Stomach (tissue), 9 donors: Measurements from ENCODE around the gene SELENOF. TPM values are rescaled to one million over a fixed set of nuclear protein-coding genes. Genes with fewer than 3 reads are reported as not detected.

ENCODE experiments used
- DNase-seq, 2 donors: peaks; one replicate each; pipeline versions ENCODE4 v3.0.0 to v3.0.0-alpha.2; 2013 to 2019
- H3K27ac ChIP-seq, 5 donors: fragments of 200-600 bp in 4 of 5; sonication (generic) in 4 of 5; one replicate each; pipeline ENCODE4 v1.5.1; 2013 to 2019; ENCODE audit warnings: mild to moderate bottlenecking in 1 of 5, moderate library complexity in 1 of 5
- H3K27me3 ChIP-seq, 3 donors: fragments of 200-600 bp; sonication (generic); one replicate each; pipeline ENCODE4 v1.5.1; 2017 to 2019; ENCODE audit warnings: mixed run types in 1 of 3
- H3K36me3 ChIP-seq, 4 donors: fragments of 200-600 bp; sonication (generic); 1 replicate in 3 of 4; 2 replicates in 1 of 4; pipeline ENCODE4 v1.5.1; 2016 to 2019
- H3K4me1 ChIP-seq, 4 donors: fragments of 200-600 bp; sonication (generic); one replicate each; pipeline ENCODE4 v1.5.1; 2016 to 2019
- H3K4me3 ChIP-seq, 4 donors: fragments of 200-600 bp; sonication (generic) in 3 of 4; one replicate each; pipeline ENCODE4 v1.5.1; 2016 to 2019; ENCODE audit warnings: mild to moderate bottlenecking in 1 of 4
- H3K9me3 ChIP-seq, 4 donors: fragments of 200-600 bp; sonication (generic); one replicate each; pipeline ENCODE4 v1.5.1; 2016 to 2019
- EP300 ChIP-seq: sonication (generic); formaldehyde crosslinking; IDR thresholded peaks from one replicate; pipeline ENCODE4 v1.6.1; 2017; ENCODE audit warnings: antibody characterized with exemption
- POLR2A ChIP-seq, 4 donors: fragments of 450-650 bp; IDR thresholded peaks; one replicate each; pipeline ENCODE4 v1.6.1; 2016; ENCODE audit warnings: antibody characterized with exemption in 4 of 4, control low read depth in 2 of 4, mild to moderate bottlenecking in 1 of 4, moderate library complexity in 1 of 4
- POLR2AphosphoS5 ChIP-seq, 3 donors: sonication (generic); formaldehyde crosslinking; IDR thresholded peaks; one replicate each; pipeline ENCODE4 v1.6.1; 2016; ENCODE audit warnings: antibody characterized with exemption in 3 of 3
- WGBS, 5 donors: extraction: QIAGEN DNeasy Blood & Tissue Kit in 3 of 5; methylation state at CpG; one replicate each; pipeline versions ENCODE4 v1.1.5 to v1.1.7; 2013 to 2018; 5-methylcytosine and 5-hydroxymethylcytosine counted together
- intact Hi-C: fragments of 100-400 bp; cut with DNase I; formaldehyde crosslinking; loops from one replicate; pipeline ENCODE4 v1.15.1; 2023; ENCODE audit warnings: low total_unique reads
- polyA plus RNA-seq, 3 donors: library from polyadenylated mRNA; stranded (reverse); fragments of 200-250 nt; gene quantifications; one replicate each; pipeline ENCODE4 v1.2.3, GENCODE V29; 2013
- total RNA-seq, 5 donors: library from RNA; depleted of rRNA; stranded (reverse); fragments of >200 nt; gene quantifications; one replicate each; pipeline versions ENCODE4 v1.1.0 to v1.2.3, GENCODE V29; 2014 to 2016
- TF ChIP-seq, protein P1 (sequence below), 7 experiments: fragments of 450-650 bp in 4 of 7; fragments of 200-600 bp in 3 of 7; sonication (generic) in 3 of 7; IDR thresholded peaks; one replicate each; pipeline ENCODE4 v1.5.1; 2016 to 2019; ENCODE audit warnings: antibody characterized with exemption in 7 of 7, control low read depth in 2 of 7, mild to moderate bottlenecking in 1 of 7
- donor health status: healthy with polysubstance abuse.
- donor health status: Bipolar disorder and iron deficiency.
- donor health status: healthy.

SELENOF gene
- total and polyA plus RNA-seq, 8 donors: 24.9 to 247 (median 82.9) TPM

DNA sequence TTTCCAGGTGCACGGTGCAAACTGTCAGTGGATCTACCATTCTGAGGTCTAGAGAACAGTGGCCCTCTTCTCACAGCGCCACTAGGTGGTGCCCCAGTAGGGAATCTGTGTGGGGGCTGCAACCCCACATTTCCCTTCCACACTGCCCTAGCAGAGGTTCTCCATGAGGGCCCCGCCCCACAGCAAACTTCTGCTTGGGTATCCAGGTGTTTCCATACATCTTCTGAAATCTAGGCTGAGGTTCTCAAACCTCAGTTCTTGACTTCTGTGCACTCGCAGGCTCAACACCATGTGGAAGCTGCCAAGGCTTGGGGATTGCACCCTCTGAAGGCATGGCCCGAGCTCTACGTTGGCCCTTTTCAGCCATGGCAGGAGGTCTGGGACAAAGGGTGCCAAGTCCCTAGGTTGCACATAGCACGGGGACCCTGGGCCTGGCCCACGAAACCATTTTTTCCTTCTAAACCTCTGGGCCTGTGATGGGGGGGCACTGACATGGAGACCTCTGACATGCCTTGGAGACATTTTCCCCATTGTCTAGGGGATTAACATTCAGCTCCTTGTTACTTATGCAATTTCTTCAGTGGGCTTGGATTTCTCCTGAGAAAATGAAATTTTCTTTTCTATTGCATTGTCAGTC is 10.5 kb upstream of the SELENOF start:
- Histone ChIP-seq H3K27ac (no peak overlapping the region), H3K4me3 (no peak overlapping the region), H3K9me3 (peaks cover 0 to 19% (median 7%) of the 10 kb centered on the region in 4 donors), H3K36me3 (no peaks in the 10 kb centered on the region), H3K4me1 (peaks cover 0 to 14% (median 0%) of the 10 kb centered on the region in 4 donors), H3K27me3 (no peaks in the 10 kb centered on the region)
- 95 to 99% (median 97%) methylated on average over 7 to 8 of the region's 8 CpGs for WGBS, 5 donors
- intact Hi-C loops: no loop called here
- DNase-seq: no peak
- TF ChIP-seq POLR2AphosphoS5 (IDR thresholded peaks at IDR 0.05) (no peak), POLR2A (IDR thresholded peaks at IDR 0.05) (no peak), EP300 (no peak)
- TF ChIP-seq, protein P1, sequence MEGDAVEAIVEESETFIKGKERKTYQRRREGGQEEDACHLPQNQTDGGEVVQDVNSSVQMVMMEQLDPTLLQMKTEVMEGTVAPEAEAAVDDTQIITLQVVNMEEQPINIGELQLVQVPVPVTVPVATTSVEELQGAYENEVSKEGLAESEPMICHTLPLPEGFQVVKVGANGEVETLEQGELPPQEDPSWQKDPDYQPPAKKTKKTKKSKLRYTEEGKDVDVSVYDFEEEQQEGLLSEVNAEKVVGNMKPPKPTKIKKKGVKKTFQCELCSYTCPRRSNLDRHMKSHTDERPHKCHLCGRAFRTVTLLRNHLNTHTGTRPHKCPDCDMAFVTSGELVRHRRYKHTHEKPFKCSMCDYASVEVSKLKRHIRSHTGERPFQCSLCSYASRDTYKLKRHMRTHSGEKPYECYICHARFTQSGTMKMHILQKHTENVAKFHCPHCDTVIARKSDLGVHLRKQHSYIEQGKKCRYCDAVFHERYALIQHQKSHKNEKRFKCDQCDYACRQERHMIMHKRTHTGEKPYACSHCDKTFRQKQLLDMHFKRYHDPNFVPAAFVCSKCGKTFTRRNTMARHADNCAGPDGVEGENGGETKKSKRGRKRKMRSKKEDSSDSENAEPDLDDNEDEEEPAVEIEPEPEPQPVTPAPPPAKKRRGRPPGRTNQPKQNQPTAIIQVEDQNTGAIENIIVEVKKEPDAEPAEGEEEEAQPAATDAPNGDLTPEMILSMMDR (IDR thresholded peaks at IDR 0.05): no peak

DNA sequence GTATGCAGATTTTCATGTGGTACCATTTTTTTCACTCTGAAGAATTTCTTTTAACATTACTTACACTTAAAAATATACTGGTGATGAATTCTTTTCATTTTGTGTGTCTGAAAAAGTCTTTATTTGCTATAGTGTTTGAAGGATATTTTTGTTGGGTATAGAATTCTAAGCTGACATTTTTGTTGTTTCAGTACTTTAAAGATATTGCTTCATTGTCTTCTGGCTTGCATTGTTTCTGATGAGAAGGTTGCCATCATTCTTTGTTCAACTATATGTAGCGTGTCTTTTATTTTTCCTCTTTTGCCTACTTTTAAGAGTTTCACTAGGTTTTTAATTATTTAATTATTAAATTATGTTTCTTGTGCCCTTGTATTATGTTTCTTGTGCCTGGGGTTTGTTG is 8.5 kb upstream of the SELENOF start:
- intact Hi-C loops: no loop called here
- Histone ChIP-seq H3K4me1 (peaks cover 0 to 6% (median under 1%) of the 10 kb centered on the region in 4 donors), H3K27ac (no peak overlapping the region), H3K27me3 (no peaks in the 10 kb centered on the region), H3K36me3 (no peaks in the 10 kb centered on the region), H3K4me3 (no peak overlapping the region), H3K9me3 (peaks cover 0 to 19% (median 7%) of the 10 kb centered on the region in 4 donors)
- TF ChIP-seq EP300: no peak
- no peak for TF ChIP-seq POLR2AphosphoS5 (IDR thresholded peaks at IDR 0.05)
- no peak for DNase-seq
- WGBS, 5 donors: 95 to 100% (median 100%) methylated on average over 1 of the region's 1 CpG

DNA sequence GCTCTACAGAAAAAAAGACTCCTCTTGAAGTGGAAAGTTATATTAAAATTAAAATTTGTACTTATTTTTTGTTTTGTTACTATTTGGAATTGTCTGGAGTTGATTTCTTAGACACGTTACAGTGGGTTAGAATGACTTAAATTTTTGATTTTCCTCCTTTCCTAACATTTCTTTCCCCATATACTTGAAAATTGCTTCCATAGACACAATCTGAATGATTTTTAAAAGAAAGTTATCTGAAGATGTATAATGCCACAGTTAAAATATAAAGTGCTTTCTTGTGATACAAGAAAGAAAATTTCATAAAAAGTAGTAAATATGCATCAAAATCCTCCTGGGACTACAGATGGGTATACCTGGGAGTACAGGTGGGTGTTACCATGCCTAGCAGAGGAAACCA is 2.8 kb upstream of the SELENOF start:
- DNase-seq: no peak
- no peak overlapping the region for H3K27ac ChIP-seq
- no peak for TF ChIP-seq POLR2AphosphoS5 (IDR thresholded peaks at IDR 0.05)
- TF ChIP-seq, protein P1 (IDR thresholded peaks at IDR 0.05): no peak
- TF ChIP-seq EP300: no peak
- TF ChIP-seq POLR2A (IDR thresholded peaks at IDR 0.05): no peak
- H3K4me3 ChIP-seq: no peak overlapping the region
- peaks cover 13 to 36% (median 23%) of the 10 kb centered on the region in 4 donors for H3K4me1 ChIP-seq
- no peaks in the 10 kb centered on the region for H3K27me3 ChIP-seq
- H3K36me3 ChIP-seq: no peaks in the 10 kb centered on the region
- 89 to 97% (median 94%) methylated on average over 1 of the region's 1 CpG for WGBS, 5 donors
- intact Hi-C loops: no loop called here
- H3K9me3 ChIP-seq: no peaks in the 10 kb centered on the region

DNA sequence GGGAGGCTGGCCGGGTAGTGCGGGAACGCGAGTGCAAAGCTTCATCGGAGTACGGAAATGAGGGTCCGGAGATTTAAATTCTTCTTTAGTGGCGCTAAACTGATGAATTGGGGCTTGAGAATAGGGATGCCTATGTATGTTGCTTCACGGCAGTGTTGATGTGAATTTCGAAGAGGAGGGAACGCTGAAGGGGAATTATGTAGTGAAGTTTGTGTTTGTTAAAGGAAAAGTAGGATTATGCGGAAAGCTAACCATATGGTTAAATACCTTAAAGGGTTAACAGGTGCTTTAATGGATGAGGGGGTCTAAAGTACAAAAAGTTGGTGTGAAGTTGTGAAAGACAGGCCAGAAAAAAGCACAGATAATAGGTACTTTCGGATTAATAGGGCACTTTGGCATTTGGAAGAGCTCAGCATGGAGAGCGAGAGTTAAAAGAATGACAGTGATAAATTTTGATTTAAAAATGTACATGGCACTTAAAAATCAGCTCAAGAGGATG is 1.9 kb upstream of the SELENOF start:
- Histone ChIP-seq H3K27me3 (no peaks in the 10 kb centered on the region), H3K36me3 (no peaks in the 10 kb centered on the region), H3K4me3 (peak overlapping the region; percentile 81 to 96 (median 92)), H3K27ac (peak overlapping the region; percentile 86 to 95 (median 92)), H3K9me3 (no peaks in the 10 kb centered on the region), H3K4me1 (peaks cover 18 to 46% (median 30%) of the 10 kb centered on the region in 4 donors)
- intact Hi-C loops: no loop called here
- peak in 1 of 2 donors; percentile 11 for DNase-seq
- WGBS, 5 donors: 4 to 7% (median 6%) methylated on average over 14 of the region's 14 CpGs
- TF ChIP-seq, protein P1 (IDR thresholded peaks at IDR 0.05): no peak
- TF ChIP-seq POLR2A (IDR thresholded peaks at IDR 0.05) (no peak), EP300 (no peak), POLR2AphosphoS5 (IDR thresholded peaks at IDR 0.05) (no peak)
